HL-60 (cell line): Measurements from ENCODE around the gene LRRC4C.

Experiments
- CTCF ChIP-seq: IDR thresholded peaks from one replicate; pipeline ENCODE4 v1.5.1; 2011; ENCODE audit warnings: low read length, control low read depth, inconsistent platforms; ENCODE audit not compliant: insufficient read depth
- POLR2AphosphoS5 ChIP-seq: IDR thresholded peaks from 2 replicates; pipeline ENCODE4 v1.6.1; 2012; ENCODE audit warnings: low read depth
- SPI1 ChIP-seq: IDR thresholded peaks from 2 replicates; pipeline ENCODE4 v1.6.1; 2012; ENCODE audit warnings: low read depth, mild to moderate bottlenecking, borderline replicate concordance
- TF ChIP-seq, protein P1 (sequence below): IDR thresholded peaks from 2 replicates; pipeline ENCODE4 v1.6.1; 2012; ENCODE audit warnings: low read depth; ENCODE audit not compliant: insufficient replicate concordance

DNA sequence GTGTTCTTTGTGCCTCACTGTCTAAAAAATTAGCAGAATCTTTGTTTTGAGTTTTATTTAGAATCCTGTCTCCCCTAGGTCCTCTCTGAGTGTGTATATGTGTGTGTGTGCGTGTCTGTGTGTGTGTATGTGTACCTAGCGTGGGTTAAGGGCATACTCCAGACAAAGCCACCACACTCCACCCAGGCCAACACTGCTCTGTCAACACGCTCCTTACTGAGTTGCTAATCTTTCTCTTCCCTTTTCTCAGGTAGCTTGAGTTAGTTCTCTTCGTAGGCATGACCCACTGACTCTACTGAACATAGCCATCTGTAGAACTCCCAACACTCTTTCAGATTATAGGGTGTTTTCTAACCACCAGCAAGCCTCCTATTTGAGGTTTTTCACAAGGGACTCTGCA is 131.1 kb downstream of the LRRC4C start:
- TF ChIP-seq POLR2AphosphoS5 (no peak), CTCF (no peak), SPI1 (no peak)
- TF ChIP-seq, protein P1, sequence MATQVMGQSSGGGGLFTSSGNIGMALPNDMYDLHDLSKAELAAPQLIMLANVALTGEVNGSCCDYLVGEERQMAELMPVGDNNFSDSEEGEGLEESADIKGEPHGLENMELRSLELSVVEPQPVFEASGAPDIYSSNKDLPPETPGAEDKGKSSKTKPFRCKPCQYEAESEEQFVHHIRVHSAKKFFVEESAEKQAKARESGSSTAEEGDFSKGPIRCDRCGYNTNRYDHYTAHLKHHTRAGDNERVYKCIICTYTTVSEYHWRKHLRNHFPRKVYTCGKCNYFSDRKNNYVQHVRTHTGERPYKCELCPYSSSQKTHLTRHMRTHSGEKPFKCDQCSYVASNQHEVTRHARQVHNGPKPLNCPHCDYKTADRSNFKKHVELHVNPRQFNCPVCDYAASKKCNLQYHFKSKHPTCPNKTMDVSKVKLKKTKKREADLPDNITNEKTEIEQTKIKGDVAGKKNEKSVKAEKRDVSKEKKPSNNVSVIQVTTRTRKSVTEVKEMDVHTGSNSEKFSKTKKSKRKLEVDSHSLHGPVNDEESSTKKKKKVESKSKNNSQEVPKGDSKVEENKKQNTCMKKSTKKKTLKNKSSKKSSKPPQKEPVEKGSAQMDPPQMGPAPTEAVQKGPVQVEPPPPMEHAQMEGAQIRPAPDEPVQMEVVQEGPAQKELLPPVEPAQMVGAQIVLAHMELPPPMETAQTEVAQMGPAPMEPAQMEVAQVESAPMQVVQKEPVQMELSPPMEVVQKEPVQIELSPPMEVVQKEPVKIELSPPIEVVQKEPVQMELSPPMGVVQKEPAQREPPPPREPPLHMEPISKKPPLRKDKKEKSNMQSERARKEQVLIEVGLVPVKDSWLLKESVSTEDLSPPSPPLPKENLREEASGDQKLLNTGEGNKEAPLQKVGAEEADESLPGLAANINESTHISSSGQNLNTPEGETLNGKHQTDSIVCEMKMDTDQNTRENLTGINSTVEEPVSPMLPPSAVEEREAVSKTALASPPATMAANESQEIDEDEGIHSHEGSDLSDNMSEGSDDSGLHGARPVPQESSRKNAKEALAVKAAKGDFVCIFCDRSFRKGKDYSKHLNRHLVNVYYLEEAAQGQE, result no peak
